Ishikawa (cell line): ENCODE results near the gene TMEM80.

Source experiments
- CEBPB ChIP-seq: IDR thresholded peaks from 2 replicates; pipeline ENCODE4 v1.6.1; 2012
- CREB1 ChIP-seq: IDR thresholded peaks from 2 replicates; pipeline ENCODE4 v1.6.1; 2012; ENCODE audit warnings: low read depth
- EGR1 ChIP-seq: IDR thresholded peaks from 2 replicates; pipeline ENCODE4 v1.6.1; 2012
- EP300 ChIP-seq: IDR thresholded peaks from 2 replicates; pipeline ENCODE4 v1.6.1; 2012; ENCODE audit warnings: borderline replicate concordance
- FOXM1 ChIP-seq: IDR thresholded peaks from 2 replicates; pipeline ENCODE4 v1.6.1; 2012; ENCODE audit warnings: low read depth, borderline replicate concordance
- NFIC ChIP-seq: IDR thresholded peaks from 2 replicates; pipeline ENCODE4 v1.6.1; 2012
- RAD21 ChIP-seq: IDR thresholded peaks from 2 replicates; pipeline ENCODE4 v1.6.1; 2012; ENCODE audit warnings: low read depth
- TAF1 ChIP-seq: IDR thresholded peaks from 2 replicates; pipeline ENCODE4 v1.6.1; 2012; ENCODE audit warnings: low read depth, mild to moderate bottlenecking
- TCF12 ChIP-seq: IDR thresholded peaks from 2 replicates; pipeline ENCODE4 v1.6.1; 2012; ENCODE audit warnings: low read depth
- TEAD4 ChIP-seq: IDR thresholded peaks from 2 replicates; pipeline ENCODE4 v1.6.1; 2012
- YY1 ChIP-seq: IDR thresholded peaks from 2 replicates; pipeline ENCODE4 v1.6.1; 2012; ENCODE audit warnings: low read depth
- ZBTB7A ChIP-seq: IDR thresholded peaks from 2 replicates; pipeline ENCODE4 v1.6.1; 2012; ENCODE audit warnings: low read depth
- TF ChIP-seq, protein P1 (sequence below): IDR thresholded peaks from 2 replicates; pipeline ENCODE4 v1.6.1; 2012
- TF ChIP-seq, protein P2 (sequence below): IDR thresholded peaks from 2 replicates; pipeline ENCODE4 v1.6.1; 2012; ENCODE audit warnings: low read depth, mild to moderate bottlenecking
- TF ChIP-seq, protein P3 (sequence below): IDR thresholded peaks from 2 replicates; pipeline ENCODE4 v1.6.1; 2012

Gene TMEM80

DNA sequence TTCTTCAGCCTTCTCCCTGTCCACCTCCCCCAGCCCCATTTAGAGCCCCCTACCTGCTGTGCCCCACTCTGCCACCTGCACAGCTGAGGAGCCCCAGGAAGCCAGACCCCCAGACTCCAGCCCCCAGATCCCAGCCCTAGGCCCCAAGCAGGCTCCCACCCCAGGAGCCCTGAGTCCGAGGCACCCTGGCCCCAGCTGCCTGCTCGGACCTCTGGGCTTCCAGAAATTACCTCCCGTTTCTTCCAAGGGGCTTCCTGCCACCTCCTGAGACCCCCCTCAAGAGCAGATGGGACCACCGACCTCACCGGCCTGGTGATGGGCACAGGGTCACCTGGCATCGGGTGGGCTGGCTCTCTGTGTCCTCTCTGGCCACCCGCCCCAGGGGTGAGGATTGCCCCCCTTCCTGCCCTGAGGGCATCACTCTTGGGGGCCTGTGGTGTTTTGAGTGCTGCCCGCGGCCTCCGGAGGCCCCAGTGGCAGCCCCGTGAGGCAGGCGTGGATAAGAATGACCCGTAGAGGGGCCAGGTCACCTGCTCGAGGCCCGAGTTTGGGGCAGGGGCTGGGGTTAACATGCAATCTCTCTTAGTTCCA lies 33.4 kb downstream of the TMEM80 start:
- TF ChIP-seq, protein P1, sequence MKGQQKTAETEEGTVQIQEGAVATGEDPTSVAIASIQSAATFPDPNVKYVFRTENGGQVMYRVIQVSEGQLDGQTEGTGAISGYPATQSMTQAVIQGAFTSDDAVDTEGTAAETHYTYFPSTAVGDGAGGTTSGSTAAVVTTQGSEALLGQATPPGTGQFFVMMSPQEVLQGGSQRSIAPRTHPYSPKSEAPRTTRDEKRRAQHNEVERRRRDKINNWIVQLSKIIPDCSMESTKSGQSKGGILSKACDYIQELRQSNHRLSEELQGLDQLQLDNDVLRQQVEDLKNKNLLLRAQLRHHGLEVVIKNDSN = no peak
- TF ChIP-seq TAF1 = no peak
- TF ChIP-seq, protein P2, sequence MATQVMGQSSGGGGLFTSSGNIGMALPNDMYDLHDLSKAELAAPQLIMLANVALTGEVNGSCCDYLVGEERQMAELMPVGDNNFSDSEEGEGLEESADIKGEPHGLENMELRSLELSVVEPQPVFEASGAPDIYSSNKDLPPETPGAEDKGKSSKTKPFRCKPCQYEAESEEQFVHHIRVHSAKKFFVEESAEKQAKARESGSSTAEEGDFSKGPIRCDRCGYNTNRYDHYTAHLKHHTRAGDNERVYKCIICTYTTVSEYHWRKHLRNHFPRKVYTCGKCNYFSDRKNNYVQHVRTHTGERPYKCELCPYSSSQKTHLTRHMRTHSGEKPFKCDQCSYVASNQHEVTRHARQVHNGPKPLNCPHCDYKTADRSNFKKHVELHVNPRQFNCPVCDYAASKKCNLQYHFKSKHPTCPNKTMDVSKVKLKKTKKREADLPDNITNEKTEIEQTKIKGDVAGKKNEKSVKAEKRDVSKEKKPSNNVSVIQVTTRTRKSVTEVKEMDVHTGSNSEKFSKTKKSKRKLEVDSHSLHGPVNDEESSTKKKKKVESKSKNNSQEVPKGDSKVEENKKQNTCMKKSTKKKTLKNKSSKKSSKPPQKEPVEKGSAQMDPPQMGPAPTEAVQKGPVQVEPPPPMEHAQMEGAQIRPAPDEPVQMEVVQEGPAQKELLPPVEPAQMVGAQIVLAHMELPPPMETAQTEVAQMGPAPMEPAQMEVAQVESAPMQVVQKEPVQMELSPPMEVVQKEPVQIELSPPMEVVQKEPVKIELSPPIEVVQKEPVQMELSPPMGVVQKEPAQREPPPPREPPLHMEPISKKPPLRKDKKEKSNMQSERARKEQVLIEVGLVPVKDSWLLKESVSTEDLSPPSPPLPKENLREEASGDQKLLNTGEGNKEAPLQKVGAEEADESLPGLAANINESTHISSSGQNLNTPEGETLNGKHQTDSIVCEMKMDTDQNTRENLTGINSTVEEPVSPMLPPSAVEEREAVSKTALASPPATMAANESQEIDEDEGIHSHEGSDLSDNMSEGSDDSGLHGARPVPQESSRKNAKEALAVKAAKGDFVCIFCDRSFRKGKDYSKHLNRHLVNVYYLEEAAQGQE = no peak
- no peak for TF ChIP-seq RAD21
- no peak for TF ChIP-seq FOXM1
- no peak for TF ChIP-seq NFIC
- no peak for TF ChIP-seq EP300
- TF ChIP-seq YY1 = no peak
- TF ChIP-seq EGR1 = no peak
- TF ChIP-seq CREB1 = no peak
- no peak for TF ChIP-seq TEAD4
- TF ChIP-seq TCF12 = no peak
- no peak for TF ChIP-seq ZBTB7A
- TF ChIP-seq, protein P3, sequence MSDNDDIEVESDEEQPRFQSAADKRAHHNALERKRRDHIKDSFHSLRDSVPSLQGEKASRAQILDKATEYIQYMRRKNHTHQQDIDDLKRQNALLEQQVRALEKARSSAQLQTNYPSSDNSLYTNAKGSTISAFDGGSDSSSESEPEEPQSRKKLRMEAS = no peak
- no peak for TF ChIP-seq CEBPB

DNA sequence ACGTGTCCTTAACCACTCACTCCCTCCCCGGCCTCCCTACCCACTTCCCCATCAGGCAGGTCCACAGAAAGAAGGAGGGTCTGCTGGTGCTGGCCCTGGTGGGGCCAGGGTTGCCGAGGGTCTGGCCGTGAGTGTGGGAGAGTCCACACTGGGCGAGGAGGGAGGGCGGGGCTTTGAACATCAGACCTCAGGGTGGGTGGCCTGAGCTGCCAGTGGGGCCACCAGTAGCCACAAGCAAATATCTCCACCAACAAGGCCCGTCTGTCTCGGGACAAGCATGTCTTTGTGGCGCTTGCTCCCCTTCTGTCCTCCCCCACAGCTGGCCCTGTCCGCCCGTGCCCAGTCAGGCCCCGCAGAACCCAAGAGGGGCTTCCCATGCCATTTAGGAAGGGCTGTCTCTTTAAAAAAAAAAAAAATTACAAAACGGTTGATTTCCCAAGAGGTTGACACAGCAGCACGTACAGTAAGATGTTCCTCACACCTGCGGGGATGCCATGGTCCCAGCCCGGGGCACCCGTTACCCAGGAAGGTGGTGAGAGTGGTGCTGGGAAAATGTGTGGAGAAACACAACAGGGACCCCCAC lies 34.0 kb downstream of the TMEM80 start:
- TF ChIP-seq, protein P1 = no peak
- TF ChIP-seq EGR1 (no peak), TEAD4 (no peak), FOXM1 (no peak), YY1 (no peak), CREB1 (no peak), ZBTB7A (no peak), CEBPB (no peak), NFIC (no peak), RAD21 (no peak), TCF12 (no peak)
- TF ChIP-seq, protein P3 = no peak
- TF ChIP-seq, protein P2 = no peak

DNA sequence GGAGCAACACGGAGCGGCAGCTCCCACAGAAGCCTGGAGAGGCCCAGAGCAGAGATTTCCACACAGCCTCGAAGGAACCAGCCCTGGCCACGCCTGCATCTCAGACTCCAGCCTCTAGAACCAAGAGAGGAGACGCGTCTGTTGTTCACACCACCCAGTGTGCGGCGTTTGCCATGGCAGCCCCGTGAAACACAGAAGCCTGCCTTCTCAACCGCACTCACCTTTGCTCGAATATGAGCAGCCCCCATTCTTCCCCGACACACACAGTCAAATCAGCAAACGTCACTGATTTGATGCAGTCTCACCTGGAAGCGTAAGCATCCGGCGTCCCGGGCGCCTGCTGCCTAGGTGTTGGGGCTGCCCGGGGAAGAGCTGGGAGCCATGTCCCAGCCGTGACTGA lies 37.5 kb downstream of the TMEM80 start:
- TF ChIP-seq TAF1 (no peak), NFIC (no peak), TCF12 (no peak), ZBTB7A (no peak), YY1 (no peak), TEAD4 (no peak), EP300 (no peak), CREB1 (no peak), FOXM1 (no peak), EGR1 (no peak), CEBPB (no peak), RAD21 (no peak)
- TF ChIP-seq, protein P3 = no peak
- TF ChIP-seq, protein P2 = no peak
- TF ChIP-seq, protein P1 = no peak
